Measurements from ENCODE around the gene RRAD.

GRCh38 chr16:66948134-66948836 lies 22.9 kb upstream of the RRAD start:
- TF ChIP-seq POLR2A (IDR thresholded peaks at IDR 0.05), result no peak
- no peak for TF ChIP-seq CTCF (IDR thresholded peaks at IDR 0.05)
